GM23248 (cell line): ENCODE results near the gene MFAP4. TPM values are rescaled to one million over a fixed set of nuclear protein-coding genes. Genes with fewer than 3 reads are reported as not detected.

ENCODE experiments used
- DNase-seq: peaks from one replicate; pipeline ENCODE4 v3.0.0-alpha.2; 2015
- H2AFZ ChIP-seq: fragments of 200-600 bp; sonication (generic); 2 replicates; pipeline ENCODE4 v1.6.1; 2016; ENCODE audit warnings: antibody characterized with exemption
- H3F3A ChIP-seq: fragments of 200-600 bp; sonication (generic); 2 replicates; pipeline ENCODE4 v1.6.1; 2016; ENCODE audit warnings: mild to moderate bottlenecking, antibody characterized with exemption, mixed run types; ENCODE audit not compliant: insufficient read depth
- H3K27ac ChIP-seq: fragments of 200-600 bp; sonication (generic); 2 replicates; pipeline ENCODE4 v1.5.1; 2016; ENCODE audit warnings: mild to moderate bottlenecking
- H3K27me3 ChIP-seq: fragments of 200-600 bp; sonication (generic); replicated peaks from 2 replicates; pipeline ENCODE4 v1.6.1; 2016; ENCODE audit warnings: mild to moderate bottlenecking; ENCODE audit not compliant: insufficient read depth
- H3K36me3 ChIP-seq: fragments of 200-600 bp; sonication (generic); 2 replicates; pipeline ENCODE4 v1.6.1; 2016; ENCODE audit warnings: low read depth, mild to moderate bottlenecking
- H3K4me1 ChIP-seq: fragments of 200-600 bp; sonication (generic); 2 replicates; pipeline ENCODE4 v1.6.1; 2016; ENCODE audit warnings: mild to moderate bottlenecking; ENCODE audit not compliant: insufficient read depth
- H3K4me2 ChIP-seq: fragments of 200-600 bp; sonication (generic); one replicate; pipeline ENCODE4 v1.6.1; 2016; ENCODE audit warnings: mild to moderate bottlenecking; ENCODE audit not compliant: unreplicated experiment
- H3K4me3 ChIP-seq: fragments of 200-600 bp; sonication (generic); 2 replicates; pipeline ENCODE4 v1.5.1; 2016; ENCODE audit warnings: mild to moderate bottlenecking
- H3K79me2 ChIP-seq: fragments of 200-600 bp; sonication (generic); 2 replicates; pipeline ENCODE4 v1.6.1; 2016; ENCODE audit warnings: mild to moderate bottlenecking; ENCODE audit not compliant: insufficient read depth
- H3K9ac ChIP-seq: fragments of 200-600 bp; sonication (generic); 2 replicates; pipeline ENCODE4 v1.6.1; 2016; ENCODE audit warnings: mild to moderate bottlenecking
- H3K9me2 ChIP-seq: fragments of 200-600 bp; sonication (generic); 2 replicates; pipeline ENCODE4 v1.6.1; 2016; ENCODE audit warnings: mixed run types, mild to moderate bottlenecking, moderate library complexity; ENCODE audit not compliant: insufficient read depth
- H3K9me3 ChIP-seq: fragments of 200-600 bp; sonication (generic); one replicate; pipeline ENCODE4 v1.6.1; 2017; ENCODE audit warnings: low read depth
- H4K20me1 ChIP-seq: fragments of 200-600 bp; sonication (generic); 2 replicates; pipeline ENCODE4 v1.6.0; 2016; ENCODE audit not compliant: insufficient read depth
- EZH2 ChIP-seq: fragments of 200-600 bp; sonication (generic); IDR thresholded peaks from 2 replicates; pipeline ENCODE4 v1.6.1; 2018; ENCODE audit warnings: antibody characterized with exemption, mild to moderate bottlenecking; ENCODE audit not compliant: insufficient read depth, poor library complexity, severe bottlenecking
- EZH2phosphoT487 ChIP-seq: fragments of 200-600 bp; sonication (generic); IDR thresholded peaks from 2 replicates; pipeline ENCODE4 v1.6.1; 2018; ENCODE audit warnings: antibody characterized with exemption, moderate library complexity, mild to moderate bottlenecking, low read depth; ENCODE audit not compliant: insufficient read depth
- WGBS, 2 experiments: methylation state at CpG; one replicate each; pipeline ENCODE4 v1.1.6; 2015 to 2017; ENCODE audit warnings: low lambda C conversion rate in 2 of 2, low coverage in 1 of 2; ENCODE audit errors: missing lambda C conversion rate in 2 of 2; 5-methylcytosine and 5-hydroxymethylcytosine counted together
- in situ Hi-C: fragments of 300-500 bp; cut with MboI; formaldehyde crosslinking; loops from 2 replicates; pipeline ENCODE4 v1.15.0; 2020
- polyA plus RNA-seq: library from polyadenylated mRNA; unstranded; fragments of >200 nt; fragmentation: Nextera tagmentation; extraction: Ambion mirVana; gene quantifications from 2 replicates; pipeline ENCODE4 v1.2.1, GENCODE V29; 2016
- total RNA-seq: library from RNA; depleted of rRNA; stranded (reverse); fragments of >200 nt; shearing (Covaris generic); gene quantifications from 2 replicates; pipeline ENCODE4 v1.2.3, GENCODE V29; 2014

MFAP4 gene
- total and polyA plus RNA-seq, 2 experiments from 2014 or later = 97.8 to 156 TPM

- H3K4me2 ChIP-seq = no peak overlapping the region
- no peaks in the 10 kb centered on the region for H3K36me3 ChIP-seq
- no peak for TF ChIP-seq EZH2phosphoT487
- no peak for TF ChIP-seq EZH2
- no peaks in the 10 kb centered on the region for H4K20me1 ChIP-seq
- WGBS, 2 experiments = 90 to 92% methylated on average over 2 of the region's 2 CpGs
- no peak overlapping the region for H3K9ac ChIP-seq
- H3K27me3 ChIP-seq = no peaks in the 10 kb centered on the region
- in situ Hi-C loops = no loop called here
- no peaks in the 10 kb centered on the region for H3K79me2 ChIP-seq
- no peak overlapping the region for H3K4me3 ChIP-seq
- no peak overlapping the region for H2AFZ ChIP-seq
- H3K27ac ChIP-seq = no peak overlapping the region
- H3K9me2 ChIP-seq = no peaks in the 10 kb centered on the region
- H3F3A ChIP-seq = peaks cover 17% of the 10 kb centered on the region
- H3K4me1 ChIP-seq = peaks cover 22% of the 10 kb centered on the region
- no peaks in the 10 kb centered on the region for H3K9me3 ChIP-seq
- DNase-seq = no peak
Observed at GRCh38 chr17:19390951-19391350, 4.0 kb upstream of the MFAP4 start.

- peak; percentile 11 for DNase-seq
- in situ Hi-C loops = no loop called here
- peaks cover 33% of the 10 kb centered on the region for H3F3A ChIP-seq
- no peak overlapping the region for H2AFZ ChIP-seq
- no peaks in the 10 kb centered on the region for H4K20me1 ChIP-seq
- no peaks in the 10 kb centered on the region for H3K9me3 ChIP-seq
- no peaks in the 10 kb centered on the region for H3K79me2 ChIP-seq
- peak overlapping the region; percentile 52 for H3K4me2 ChIP-seq
- H3K9ac ChIP-seq = no peak overlapping the region
- H3K4me1 ChIP-seq = peaks cover 41% of the 10 kb centered on the region
- no peak overlapping the region; the same call in 1 of the 2 replicates for H3K27ac ChIP-seq
- TF ChIP-seq EZH2phosphoT487 (no peak), EZH2 (no peak)
- H3K4me3 ChIP-seq = no peak overlapping the region
- no peaks in the 10 kb centered on the region for H3K27me3 ChIP-seq
- H3K36me3 ChIP-seq = no peaks in the 10 kb centered on the region
- WGBS, 2 experiments = 39 to 42% methylated on average over 5 of the region's 5 CpGs
- H3K9me2 ChIP-seq = no peaks in the 10 kb centered on the region
Observed at GRCh38 chr17:19388791-19389785, 2.1 kb upstream of the MFAP4 start.

GRCh38 chr17:19387921-19388521 lies 1.0 kb upstream of the MFAP4 start:
- H3K9me2 ChIP-seq = no peaks in the 10 kb centered on the region
- no peak overlapping the region for H3K4me3 ChIP-seq
- no peaks in the 10 kb centered on the region for H4K20me1 ChIP-seq
- H3K9me3 ChIP-seq = no peaks in the 10 kb centered on the region
- peak overlapping the region; percentile 94 for H3K27ac ChIP-seq
- H2AFZ ChIP-seq = no peak overlapping the region
- 0 out of 2 replicates have a peak, but pooled peaks cover 4% of the 10 kb centered on the region for H3K36me3 ChIP-seq
- peaks cover 1% of the 10 kb centered on the region for H3K79me2 ChIP-seq
- peaks cover 46% of the 10 kb centered on the region for H3K4me1 ChIP-seq
- H3K4me2 ChIP-seq = peak overlapping the region; percentile 52
- DNase-seq = peak; percentile 95
- TF ChIP-seq EZH2phosphoT487 = no peak
- no peak for TF ChIP-seq EZH2
- whole genome bisulfite sequencing, 2 experiments = 75 to 85% methylated on average over 2 of the region's 2 CpGs
- H3F3A ChIP-seq = peaks cover 40% of the 10 kb centered on the region
- no peaks in the 10 kb centered on the region for H3K27me3 ChIP-seq
- in situ Hi-C loops = no loop called here
- peak overlapping the region; percentile 82 for H3K9ac ChIP-seq

- in situ Hi-C loops = no loop called here
- Histone ChIP-seq H3K4me3 (peak overlapping the region; percentile 47), H3K4me2 (peak overlapping the region; percentile 52), H3K9ac (peak overlapping the region; percentile 82), H3K79me2 (peaks cover 18% of the 10 kb centered on the region), H3K4me1 (peaks cover 46% of the 10 kb centered on the region), H3F3A (peaks cover 43% of the 10 kb centered on the region), H3K27me3 (no peaks in the 10 kb centered on the region), H3K9me2 (no peaks in the 10 kb centered on the region), H3K9me3 (no peaks in the 10 kb centered on the region), H3K27ac (peak overlapping the region; percentile 94), H4K20me1 (no peaks in the 10 kb centered on the region), H2AFZ (no peak overlapping the region), H3K36me3 (peaks cover 7% of the 10 kb centered on the region; the same call in 1 of the 2 replicates)
- DNase-seq = peak; percentile 98
- TF ChIP-seq EZH2phosphoT487 = no peak
- TF ChIP-seq EZH2 = no peak
- WGBS, 2 experiments = 11 to 13% methylated on average over 19 to 20 of the region's 20 CpGs
Observed at GRCh38 chr17:19386051-19386929, 700 bp downstream of the MFAP4 start.
